DOHH2 (cell line): ENCODE data around the gene METTL24.

Source experiments
- CTCF ChIP-seq: fragments of 200-600 bp; sonication (generic); IDR thresholded peaks from one replicate; pipeline ENCODE4 v1.5.1; 2014; ENCODE audit warnings: antibody characterized with exemption, mild to moderate bottlenecking, low read depth, low read length; ENCODE audit not compliant: poor library complexity, severe bottlenecking
- EZH2phosphoT487 ChIP-seq: fragments of 200-600 bp; sonication (generic); IDR thresholded peaks from 2 replicates; pipeline ENCODE4 v1.6.1; 2017; ENCODE audit warnings: borderline replicate concordance, mild to moderate bottlenecking, antibody characterized with exemption, low read length, moderate library complexity, mixed read lengths

DNA sequence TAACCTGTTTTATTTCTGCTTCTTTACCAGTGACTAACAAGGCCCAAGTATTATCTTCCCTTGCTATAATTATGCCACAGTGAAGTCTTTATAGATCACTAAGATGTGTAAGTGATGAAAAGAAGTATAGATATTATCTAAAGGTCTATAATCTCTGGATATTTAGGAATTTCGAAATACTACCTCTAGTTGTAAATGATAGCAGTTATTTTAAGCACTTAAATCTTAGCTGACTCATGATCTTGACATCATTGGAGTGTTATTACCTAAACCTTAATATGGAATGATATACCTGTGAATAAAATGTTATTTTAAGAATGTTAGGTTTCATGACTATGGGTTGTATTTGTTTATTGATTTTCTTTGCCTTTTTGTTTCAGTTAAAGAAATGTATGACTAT lies 146.4 kb downstream of the METTL24 start:
- TF ChIP-seq CTCF (no peak), EZH2phosphoT487 (no peak)
